LNCaP clone FGC (cell line): ENCODE data around the gene ABCA3.

Experiments
- DNase-seq: peaks from one replicate; pipeline ENCODE4 v3.0.0-alpha.2; 2011; ENCODE audit warnings: low read depth
- H3K4me3 ChIP-seq: 2 replicates; pipeline ENCODE4 v1.5.1; 2011; ENCODE audit warnings: mild to moderate bottlenecking, low read depth, low read length, control low read depth
- TF ChIP-seq, protein P1 (sequence below): IDR thresholded peaks from 2 replicates; pipeline ENCODE4 v1.5.1; 2012; ENCODE audit warnings: mild to moderate bottlenecking; ENCODE audit not compliant: control insufficient read depth, insufficient read depth; ENCODE audit errors: extremely low read depth

ABCA3 gene

DNA sequence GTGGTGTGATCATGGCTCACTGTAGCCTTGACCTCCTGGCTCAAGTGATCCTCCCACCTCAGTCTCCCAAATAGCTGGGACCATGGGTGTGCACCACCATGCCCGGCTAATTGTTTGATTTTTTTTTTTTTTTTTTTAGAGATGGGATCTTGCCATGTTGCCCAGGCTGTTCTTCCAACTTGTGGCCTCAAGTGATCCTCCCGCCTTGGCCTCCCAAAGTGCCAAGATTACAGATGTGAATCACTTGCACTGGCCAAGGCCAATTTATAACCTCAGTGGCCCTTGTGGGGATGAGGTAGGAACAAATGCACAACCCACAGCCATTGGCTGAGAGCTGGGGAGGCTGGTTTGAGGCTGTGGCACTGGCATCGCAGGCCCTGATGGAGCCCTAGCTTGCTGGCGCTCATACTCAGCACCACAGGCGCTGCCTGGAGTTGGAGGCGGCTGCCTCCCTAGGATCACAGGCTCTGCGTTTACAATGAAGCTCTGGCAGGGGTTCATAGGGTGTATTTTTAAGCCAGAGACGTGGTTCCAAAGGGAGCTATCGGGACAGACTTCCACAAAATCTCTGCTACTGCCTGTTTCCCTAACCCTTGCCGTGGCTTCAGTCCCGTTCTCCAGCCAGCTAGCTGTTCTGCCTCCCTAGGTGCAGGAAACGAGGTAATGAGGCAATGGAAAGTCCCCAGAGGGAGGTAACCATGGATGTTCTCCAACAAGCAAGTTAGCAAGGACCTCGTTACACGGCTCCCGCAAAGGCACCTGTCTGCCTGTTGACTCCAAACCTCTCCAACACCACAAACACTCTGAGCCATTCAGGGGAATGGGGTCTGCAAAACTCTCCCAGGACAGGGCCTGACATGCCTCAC lies 2.9 kb downstream of the ABCA3 start:
- no peak for DNase-seq
- TF ChIP-seq, protein P1, sequence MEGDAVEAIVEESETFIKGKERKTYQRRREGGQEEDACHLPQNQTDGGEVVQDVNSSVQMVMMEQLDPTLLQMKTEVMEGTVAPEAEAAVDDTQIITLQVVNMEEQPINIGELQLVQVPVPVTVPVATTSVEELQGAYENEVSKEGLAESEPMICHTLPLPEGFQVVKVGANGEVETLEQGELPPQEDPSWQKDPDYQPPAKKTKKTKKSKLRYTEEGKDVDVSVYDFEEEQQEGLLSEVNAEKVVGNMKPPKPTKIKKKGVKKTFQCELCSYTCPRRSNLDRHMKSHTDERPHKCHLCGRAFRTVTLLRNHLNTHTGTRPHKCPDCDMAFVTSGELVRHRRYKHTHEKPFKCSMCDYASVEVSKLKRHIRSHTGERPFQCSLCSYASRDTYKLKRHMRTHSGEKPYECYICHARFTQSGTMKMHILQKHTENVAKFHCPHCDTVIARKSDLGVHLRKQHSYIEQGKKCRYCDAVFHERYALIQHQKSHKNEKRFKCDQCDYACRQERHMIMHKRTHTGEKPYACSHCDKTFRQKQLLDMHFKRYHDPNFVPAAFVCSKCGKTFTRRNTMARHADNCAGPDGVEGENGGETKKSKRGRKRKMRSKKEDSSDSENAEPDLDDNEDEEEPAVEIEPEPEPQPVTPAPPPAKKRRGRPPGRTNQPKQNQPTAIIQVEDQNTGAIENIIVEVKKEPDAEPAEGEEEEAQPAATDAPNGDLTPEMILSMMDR: no peak
- H3K4me3 ChIP-seq: no peak overlapping the region

DNA sequence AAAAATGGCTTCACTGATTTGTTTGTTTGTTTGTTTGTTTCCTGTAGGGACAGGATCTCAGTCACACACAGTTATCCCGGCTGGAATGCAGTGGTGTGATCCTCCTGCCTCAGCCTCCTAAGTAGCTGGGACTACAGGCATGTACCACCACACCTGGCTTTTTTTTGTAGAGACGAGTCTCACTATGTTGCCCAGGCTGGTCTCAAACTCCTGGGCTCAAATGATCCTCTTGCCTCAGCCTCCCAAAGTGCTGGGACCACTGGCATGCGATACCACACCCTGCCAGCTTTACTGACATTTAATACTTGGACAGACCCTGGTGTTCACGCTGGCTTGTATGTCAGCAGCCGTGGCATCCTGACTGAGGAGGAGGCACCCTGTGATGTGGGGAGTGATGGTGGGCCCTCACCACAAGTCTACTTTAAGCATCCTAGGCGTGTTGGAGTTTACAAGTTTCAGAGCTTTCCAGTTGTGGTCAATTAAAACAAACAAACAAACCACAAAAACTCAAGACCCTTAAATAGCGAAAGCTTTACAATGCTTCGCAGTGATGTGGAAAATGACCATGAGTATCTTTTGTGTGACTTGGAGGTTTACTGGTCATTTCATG lies 5.1 kb downstream of the ABCA3 start:
- TF ChIP-seq, protein P1: no peak
- no peak overlapping the region for H3K4me3 ChIP-seq
- DNase-seq: no peak

DNA sequence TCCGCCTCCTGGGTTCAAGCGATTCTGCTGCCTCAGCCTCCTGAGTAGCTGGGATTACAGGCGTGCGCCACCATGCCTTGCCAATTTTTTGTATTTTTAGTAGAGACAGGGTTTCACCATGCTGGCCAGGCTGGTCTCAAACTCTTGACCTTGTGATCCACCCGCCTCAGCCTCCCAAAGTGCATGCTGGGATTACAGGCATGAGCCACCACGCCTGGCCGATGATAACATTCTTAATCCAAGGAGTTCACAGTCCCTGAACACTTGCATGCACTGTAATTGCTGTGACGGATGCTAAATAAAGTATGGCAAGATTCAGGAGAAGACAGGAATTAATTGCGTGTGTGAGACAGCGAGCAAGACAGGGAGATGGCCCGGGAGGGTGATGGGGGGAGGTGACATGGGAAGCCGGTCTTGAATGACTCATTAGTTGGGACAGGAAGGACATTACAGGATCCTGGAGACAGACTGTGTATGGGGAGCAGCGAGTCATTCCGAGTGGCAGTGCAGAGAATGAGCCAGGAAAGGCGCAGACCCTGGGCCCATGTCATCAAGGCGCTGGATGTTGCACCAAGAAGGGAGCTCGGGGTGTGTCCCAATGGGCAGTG lies 6.7 kb downstream of the ABCA3 start:
- DNase-seq: no peak
- TF ChIP-seq, protein P1: no peak

DNA sequence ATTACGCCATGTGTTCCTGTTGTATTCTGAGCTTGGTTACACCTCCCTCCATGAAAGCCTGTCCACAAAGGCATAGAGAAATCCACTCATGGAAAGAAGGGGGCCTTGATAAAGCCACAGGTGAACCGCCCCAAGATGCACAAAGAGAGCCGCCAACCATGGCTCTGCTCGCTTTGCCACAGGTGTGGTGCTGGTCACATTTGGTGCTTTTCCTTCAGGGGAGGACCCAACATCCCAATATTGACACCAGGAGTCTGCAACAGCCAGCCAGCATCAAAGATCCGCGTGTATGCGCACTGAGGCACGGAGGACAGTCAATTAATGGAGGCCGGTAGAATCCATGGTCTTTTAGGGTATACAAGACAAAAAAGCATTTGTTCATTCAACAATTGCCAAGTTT lies 7.3 kb downstream of the ABCA3 start:
- H3K4me3 ChIP-seq: no peak overlapping the region
- no peak for DNase-seq
- TF ChIP-seq, protein P1: no peak

More for the DNA sequence above, 6.7 kb downstream of the ABCA3 start:
- H3K4me3 ChIP-seq: no peak overlapping the region

DNA sequence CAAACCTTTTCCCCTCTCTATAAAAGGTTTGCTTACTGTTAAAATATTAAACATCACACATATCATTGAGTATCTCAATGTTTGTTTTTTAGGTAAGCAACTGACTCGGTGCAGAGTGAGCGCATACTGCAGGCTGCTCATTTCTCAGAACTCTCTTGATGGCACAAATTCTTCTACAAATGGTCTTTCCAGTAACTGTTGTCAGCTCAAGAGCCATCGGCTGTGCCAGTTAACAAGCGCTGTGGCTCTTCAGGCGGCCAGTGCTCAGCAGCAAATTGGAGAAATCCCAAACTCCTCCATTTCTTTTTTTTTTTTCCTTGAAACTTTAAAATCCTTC lies 8.6 kb downstream of the ABCA3 start:
- TF ChIP-seq, protein P1: no peak
- H3K4me3 ChIP-seq: no peak overlapping the region
- no peak for DNase-seq

DNA sequence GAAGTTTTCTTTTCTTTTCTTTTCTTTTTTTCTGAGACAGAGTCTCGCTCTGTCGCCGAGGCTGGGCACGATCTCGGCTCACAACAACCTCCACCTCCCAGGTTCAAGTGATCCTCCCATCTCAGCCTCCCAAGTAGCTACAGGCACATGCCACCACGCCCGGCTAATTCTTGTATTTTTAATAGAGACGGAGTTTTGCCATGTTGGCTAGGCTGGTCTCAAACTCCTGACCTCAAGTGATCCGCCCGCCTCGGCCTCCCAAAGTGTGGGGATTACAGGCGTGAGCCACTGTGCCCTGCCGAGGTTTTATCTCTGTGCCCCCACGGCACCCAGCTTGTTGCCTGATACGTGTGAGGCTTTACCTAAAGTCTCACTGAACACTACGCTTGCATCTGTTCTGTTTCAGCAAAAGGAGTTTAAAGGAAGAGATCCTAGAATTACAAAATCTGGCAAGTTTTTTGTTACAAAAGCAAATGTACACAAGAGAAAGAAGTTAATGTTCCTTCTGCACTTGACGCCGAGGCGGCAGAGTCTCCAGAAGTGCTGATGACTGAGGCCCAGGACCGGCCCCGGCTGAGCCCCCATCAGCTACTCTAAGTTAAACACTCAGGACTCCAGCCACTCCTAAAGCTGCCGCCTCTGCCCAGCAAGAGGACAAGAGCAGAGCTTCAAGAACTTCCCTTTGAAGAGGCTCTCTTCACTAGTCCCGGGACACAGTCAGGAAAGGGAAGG lies 9.2 kb downstream of the ABCA3 start:
- TF ChIP-seq, protein P1: no peak
- no peak overlapping the region for H3K4me3 ChIP-seq
- no peak for DNase-seq
